Lung (tissue), 12 donors: ENCODE measurements around the gene SLC4A9. TPM values are rescaled to one million over a fixed set of nuclear protein-coding genes. Genes with fewer than 3 reads are reported as not detected.

Experiments
- ATAC-seq: fragments of 200-7000 bp; cut with Tn5 transposase; one replicate; pipeline ENCODE4 v1.9.1; 2020; ENCODE audit warnings: moderate number of reproducible peaks; ENCODE audit not compliant: insufficient read depth, low FRiP score
- DNase-seq, 3 donors: peaks; one replicate each; pipeline ENCODE4 v3.0.0-alpha.2; 2013 to 2017
- H3K27ac ChIP-seq, 2 donors: one replicate each; pipeline ENCODE4 v1.5.1; 2013; ENCODE audit warnings: mild to moderate bottlenecking in 2 of 2, moderate library complexity in 2 of 2, control low read depth in 1 of 2, inconsistent platforms in 1 of 2, low read depth in 1 of 2, low read length in 1 of 2
- H3K27me3 ChIP-seq, 3 donors: one replicate each; pipeline ENCODE4 v1.5.1; 2013; ENCODE audit warnings: low read length in 2 of 3; ENCODE audit not compliant: control insufficient read depth in 3 of 3, insufficient read depth in 3 of 3
- H3K36me3 ChIP-seq, 4 donors: one replicate each; pipeline ENCODE4 v1.5.1; 2013; ENCODE audit warnings: low read length in 4 of 4, mild to moderate bottlenecking in 1 of 4, moderate library complexity in 1 of 4; ENCODE audit not compliant: control insufficient read depth in 4 of 4, insufficient read depth in 4 of 4
- H3K4me1 ChIP-seq, 5 donors: one replicate each; pipeline ENCODE4 v1.5.1; 2013; ENCODE audit warnings: low read length in 5 of 5, mild to moderate bottlenecking in 2 of 5, moderate library complexity in 1 of 5; ENCODE audit not compliant: control insufficient read depth in 5 of 5, insufficient read depth in 5 of 5
- H3K4me3 ChIP-seq: one replicate; pipeline ENCODE4 v1.5.1; 2013; ENCODE audit warnings: mild to moderate bottlenecking, control low read depth, moderate library complexity
- H3K9ac ChIP-seq, 2 donors: one replicate each; pipeline ENCODE4 v1.5.1; 2013; ENCODE audit warnings: low read length in 2 of 2, control low read depth in 1 of 2; ENCODE audit not compliant: insufficient read depth in 1 of 2
- H3K9me3 ChIP-seq, 4 donors: one replicate each; pipeline ENCODE4 v1.5.1; 2013; ENCODE audit warnings: low read length in 3 of 4, mild to moderate bottlenecking in 1 of 4, moderate library complexity in 1 of 4; ENCODE audit not compliant: control insufficient read depth in 4 of 4, insufficient read depth in 3 of 4
- CTCF ChIP-seq: IDR thresholded peaks from 2 replicates; pipeline ENCODE4 v1.5.1; 2012; ENCODE audit warnings: mild to moderate bottlenecking; ENCODE audit errors: control extremely low read depth, extremely low read depth
- WGBS, 2 donors: extraction: QIAGEN DNeasy Blood & Tissue Kit; methylation state at CpG; one replicate each; pipeline ENCODE4 v1.1.7; 2013; 5-methylcytosine and 5-hydroxymethylcytosine counted together
- polyA plus RNA-seq, 2 donors: library from polyadenylated mRNA; stranded (reverse); fragments of 200-250 nt; gene quantifications; one replicate each; pipeline ENCODE4 v1.2.1, GENCODE V29; 2013
- total RNA-seq, 2 donors: library from RNA; depleted of rRNA in 1 of 2; stranded (reverse); fragments of >200 nt in 1 of 2; gene quantifications; one replicate each; pipeline ENCODE4 v1.2.1, GENCODE V29; 2014 to 2021
- donor health status: control.
- donor health status: control.
- donor health status: Bipolar disorder and iron deficiency.
- donor health status: healthy.
- donor health status: DM: yes; HTN: yes; CAD: no.

Gene SLC4A9
- total and polyA plus RNA-seq, 4 donors: 0.05 to 0.18 (median 0.09) TPM

GRCh38 chr5:140312067-140312790 lies 47.8 kb upstream of the SLC4A9 start:
- WGBS, 2 donors: 13 to 21% methylated on average over 4 of the region's 4 CpGs
- Histone ChIP-seq H3K27ac (peak overlapping the region; percentile 37 to 43), H3K4me3 (no peak overlapping the region), H3K9ac (no peak overlapping the region), H3K36me3 (no peaks in the 10 kb centered on the region), H3K9me3 (no peaks in the 10 kb centered on the region), H3K27me3 (no peaks in the 10 kb centered on the region), H3K4me1 (peaks cover 0 to 15% (median 0%) of the 10 kb centered on the region in 5 donors)
- no peak for TF ChIP-seq CTCF
- ATAC-seq (no peak), DNase-seq (no peak)

- Histone ChIP-seq H3K36me3 (no peaks in the 10 kb centered on the region), H3K9ac (no peak overlapping the region), H3K27ac (peak overlapping the region; percentile 43 to 85), H3K4me1 (peaks cover 0 to 15% (median 0%) of the 10 kb centered on the region in 5 donors), H3K27me3 (no peaks in the 10 kb centered on the region), H3K4me3 (no peak overlapping the region), H3K9me3 (no peaks in the 10 kb centered on the region)
- ATAC-seq (no peak), DNase-seq (no peak)
- TF ChIP-seq CTCF: no peak
- 75 to 76% methylated on average over 7 of the region's 7 CpGs for WGBS, 2 donors
These were observed 47.2 kb upstream of the SLC4A9 start for GRCh38 chr5:140312791-140313189.

- ATAC-seq: peak; percentile 27
- no peaks in the 10 kb centered on the region for H3K36me3 ChIP-seq
- TF ChIP-seq CTCF: no peak
- H3K27me3 ChIP-seq: no peaks in the 10 kb centered on the region
- 77 to 86% methylated on average over 5 of the region's 5 CpGs for WGBS, 2 donors
- H3K27ac ChIP-seq: no peak overlapping the region
- DNase-seq: no peak
- H3K9ac ChIP-seq: no peak overlapping the region
- no peak overlapping the region for H3K4me3 ChIP-seq
- H3K4me1 ChIP-seq: peaks cover 0 to 17% (median 5%) of the 10 kb centered on the region in 5 donors
- no peaks in the 10 kb centered on the region for H3K9me3 ChIP-seq
These were observed 42.1 kb upstream of the SLC4A9 start for GRCh38 chr5:140317859-140318258.
